ENCODE data around the gene RPTOR.

DNA sequence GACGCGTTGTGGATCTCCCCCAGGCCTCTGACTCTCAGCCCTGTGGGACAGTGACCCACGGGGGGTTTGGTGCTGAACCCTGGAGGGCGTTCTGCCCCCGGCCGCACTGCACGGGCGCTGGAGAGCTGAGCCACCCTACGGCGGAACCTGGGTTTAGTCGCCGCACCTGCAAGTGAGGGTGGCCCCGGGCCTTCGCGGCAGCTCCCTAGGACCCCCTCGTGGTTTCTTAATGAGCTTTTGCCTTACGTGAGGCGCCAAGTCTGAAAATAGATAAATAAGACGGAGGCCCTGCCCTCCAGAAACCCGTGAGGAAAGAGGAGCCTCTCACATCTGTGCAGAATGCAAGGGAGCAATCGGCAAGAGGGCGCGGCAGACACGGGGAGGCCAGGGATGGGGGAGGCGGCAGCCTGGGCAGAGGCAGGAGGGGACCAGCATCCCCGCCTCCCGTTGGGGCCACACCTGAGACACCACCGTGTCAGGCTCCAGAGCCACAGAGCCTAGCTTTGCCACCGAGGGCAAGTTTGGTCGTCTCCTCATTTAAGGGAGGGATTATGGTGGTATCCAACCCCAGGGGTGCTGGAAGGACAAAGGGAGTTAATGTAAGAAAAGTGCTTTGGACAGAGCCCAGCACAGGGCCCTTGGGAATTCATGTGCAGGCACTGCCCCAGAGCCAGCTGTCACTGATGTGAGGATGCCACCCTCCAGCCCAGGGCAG lies 293.8 kb downstream of the RPTOR start:
- TF ChIP-seq, protein P1, sequence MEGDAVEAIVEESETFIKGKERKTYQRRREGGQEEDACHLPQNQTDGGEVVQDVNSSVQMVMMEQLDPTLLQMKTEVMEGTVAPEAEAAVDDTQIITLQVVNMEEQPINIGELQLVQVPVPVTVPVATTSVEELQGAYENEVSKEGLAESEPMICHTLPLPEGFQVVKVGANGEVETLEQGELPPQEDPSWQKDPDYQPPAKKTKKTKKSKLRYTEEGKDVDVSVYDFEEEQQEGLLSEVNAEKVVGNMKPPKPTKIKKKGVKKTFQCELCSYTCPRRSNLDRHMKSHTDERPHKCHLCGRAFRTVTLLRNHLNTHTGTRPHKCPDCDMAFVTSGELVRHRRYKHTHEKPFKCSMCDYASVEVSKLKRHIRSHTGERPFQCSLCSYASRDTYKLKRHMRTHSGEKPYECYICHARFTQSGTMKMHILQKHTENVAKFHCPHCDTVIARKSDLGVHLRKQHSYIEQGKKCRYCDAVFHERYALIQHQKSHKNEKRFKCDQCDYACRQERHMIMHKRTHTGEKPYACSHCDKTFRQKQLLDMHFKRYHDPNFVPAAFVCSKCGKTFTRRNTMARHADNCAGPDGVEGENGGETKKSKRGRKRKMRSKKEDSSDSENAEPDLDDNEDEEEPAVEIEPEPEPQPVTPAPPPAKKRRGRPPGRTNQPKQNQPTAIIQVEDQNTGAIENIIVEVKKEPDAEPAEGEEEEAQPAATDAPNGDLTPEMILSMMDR (conservative IDR thresholded peaks at IDR 0.05; ENCODE audit: low read length) = no peak
- TF ChIP-seq EZH2phosphoT487 (IDR thresholded peaks at IDR 0.05; ENCODE audit: borderline replicate concordance, low read depth, low read length) = no peak

Measured in OCI-LY7 (cell line).